GM04504 (cell line): ENCODE measurements around the gene PPP4C.

Experiments
- DNase-seq: peaks from one replicate; pipeline ENCODE4 v3.0.0-alpha.2; 2012; ENCODE audit warnings: low read depth

Gene PPP4C

GRCh38 chr16:30054959-30055553 is 20.7 kb upstream of the PPP4C start:
- DNase-seq: no peak

- DNase-seq: no peak
Observed at GRCh38 chr16:30060346-30060745, 15.4 kb upstream of the PPP4C start.

- DNase-seq: no peak
Observed at GRCh38 chr16:30060836-30061554, 14.8 kb upstream of the PPP4C start.

GRCh38 chr16:30063278-30063892 is 12.4 kb upstream of the PPP4C start:
- no peak for DNase-seq

- no peak for DNase-seq
Observed at GRCh38 chr16:30063893-30064728, 11.7 kb upstream of the PPP4C start.

- no peak for DNase-seq
Observed at GRCh38 chr16:30064729-30065101, 11.1 kb upstream of the PPP4C start.

GRCh38 chr16:30065102-30065942 is 10.5 kb upstream of the PPP4C start, which contains the start of gene ALDOA:
Gene ALDOA (plus strand): TSS chr16:30065760. CDS start chr16:30066898, 1,138 bp downstream.
- DNase-seq: peak; percentile 98

GRCh38 chr16:30065943-30066760 is 9.6 kb upstream of the PPP4C start:
- DNase-seq: no peak

- DNase-seq: no peak
Observed at GRCh38 chr16:30066761-30067583, 8.8 kb upstream of the PPP4C start.

- no peak for DNase-seq
Observed at GRCh38 chr16:30067584-30067916, 8.2 kb upstream of the PPP4C start.

- no peak for DNase-seq
Observed at GRCh38 chr16:30068333-30068732, 7.5 kb upstream of the PPP4C start.

- DNase-seq: no peak
Observed at GRCh38 chr16:30068750-30069610, 6.8 kb upstream of the PPP4C start.

- no peak for DNase-seq
Observed at GRCh38 chr16:30069611-30070462, 6.0 kb upstream of the PPP4C start.

GRCh38 chr16:30070490-30070889 is 5.3 kb upstream of the PPP4C start:
- DNase-seq: no peak

- no peak for DNase-seq
Observed at GRCh38 chr16:30076276-30076791, 540 bp downstream of the PPP4C start.

GRCh38 chr16:30077656-30078055 is 1.9 kb downstream of the PPP4C start:
- DNase-seq: no peak

GRCh38 chr16:30078744-30079143 is 3.0 kb downstream of the PPP4C start:
- DNase-seq: no peak

- DNase-seq: no peak
Observed at GRCh38 chr16:30079480-30079879, 3.7 kb downstream of the PPP4C start.
